GM12874 (cell line): ENCODE results near the gene C1QTNF2.

Experiments used
- CTCF ChIP-seq: IDR thresholded peaks from 2 replicates; pipeline ENCODE4 v1.5.1; 2011; ENCODE audit warnings: low read depth, mild to moderate bottlenecking, control low read depth, low read length, moderate library complexity; ENCODE audit not compliant: insufficient read depth

The C1QTNF2 gene

DNA sequence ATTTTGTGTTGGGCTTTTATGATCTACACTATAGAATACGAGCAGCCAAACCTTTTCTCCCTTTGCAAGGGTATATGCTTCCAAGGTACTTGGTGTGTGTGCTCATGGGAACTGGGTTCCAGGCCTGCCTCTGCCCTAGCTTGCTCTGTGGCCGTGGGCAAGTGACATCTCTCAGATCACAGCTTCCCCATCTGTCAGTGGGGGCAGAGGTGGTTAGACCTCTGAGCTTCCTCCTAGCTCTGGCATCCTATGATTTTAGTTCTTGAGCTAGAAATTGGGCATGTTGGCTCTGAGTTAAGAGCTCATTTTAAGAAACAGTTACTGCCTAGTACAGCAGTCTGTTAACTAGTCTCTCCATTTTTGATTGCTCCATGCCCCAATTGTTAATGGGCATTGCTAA, 45.5 kb downstream of the C1QTNF2 start:
- no peak for TF ChIP-seq CTCF

- TF ChIP-seq CTCF = no peak
These were observed 52.0 kb downstream of the C1QTNF2 start for GRCh38 chr5:160318409-160318808.

GRCh38 chr5:160317434-160317833, 53.0 kb downstream of the C1QTNF2 start:
- no peak for TF ChIP-seq CTCF

DNA sequence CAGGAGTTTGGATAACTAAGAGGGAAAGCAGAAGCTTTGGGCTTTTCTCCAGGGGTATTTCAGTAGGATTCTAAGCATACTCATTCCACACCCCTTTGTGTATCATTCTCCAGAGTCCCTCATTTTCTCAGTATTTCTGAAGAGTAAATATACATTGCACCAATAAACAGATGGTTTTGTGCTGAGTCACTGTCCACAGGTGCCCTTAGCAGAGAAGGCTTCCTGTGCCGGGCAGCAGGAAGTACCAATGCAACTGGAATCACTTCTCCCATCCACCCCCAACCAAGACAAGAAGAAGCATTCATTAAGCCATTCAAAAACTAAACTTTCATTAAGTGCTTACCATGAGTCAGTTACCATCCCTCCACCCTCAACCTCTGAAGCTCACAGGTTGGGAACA, 54.5 kb downstream of the C1QTNF2 start:
- no peak for TF ChIP-seq CTCF

GRCh38 chr5:160312960-160313727, 57.3 kb downstream of the C1QTNF2 start:
- TF ChIP-seq CTCF = no peak

GRCh38 chr5:160312134-160312959, 58.1 kb downstream of the C1QTNF2 start, which contains the start of gene CCNJL:
Gene CCNJL, minus strand, starts transcription at chr5:160312564. Its CDS starts 641 bp downstream, at chr5:160311923.
- TF ChIP-seq CTCF = no peak

DNA sequence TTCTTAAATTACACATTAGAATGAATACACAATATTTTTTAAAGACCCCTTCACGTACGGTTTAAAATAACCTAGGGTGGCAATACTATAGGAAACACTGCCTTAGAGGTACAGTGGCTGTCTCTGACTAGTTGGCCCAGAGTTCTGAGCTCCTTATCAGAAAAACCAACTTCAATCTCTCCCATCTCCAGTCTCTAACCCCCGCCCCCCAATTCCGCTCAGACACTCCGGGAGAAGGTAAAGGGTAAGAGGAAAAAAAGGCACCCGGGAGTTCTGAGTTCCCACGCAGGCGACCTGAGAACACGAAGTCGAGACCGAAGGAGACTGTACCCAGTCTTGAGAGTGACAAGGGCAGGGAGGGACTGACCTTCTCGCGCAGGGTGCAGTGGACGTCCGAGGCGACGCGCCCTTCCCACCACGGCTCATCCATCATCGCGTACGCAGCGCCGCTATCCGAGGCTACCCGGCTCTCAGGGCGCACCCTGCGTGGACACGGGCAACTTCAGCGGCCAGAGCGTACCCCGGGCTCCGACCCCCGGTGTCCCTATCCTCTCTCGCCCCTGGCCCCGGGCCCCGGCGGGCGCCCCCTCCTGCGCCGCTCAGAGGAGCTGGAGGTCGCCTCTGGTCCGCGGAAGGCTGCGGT, 58.8 kb downstream of the C1QTNF2 start:
- no peak for TF ChIP-seq CTCF
